DND-41 (cell line): Measurements from ENCODE around the gene MT1M.

ENCODE experiments used
- ATAC-seq: fragments of 200-7000 bp; cut with Tn5 transposase; 3 replicates; pipeline ENCODE4 v1.9.1; 2021; ENCODE audit warnings: low read depth; ENCODE audit not compliant: insufficient read depth
- DNase-seq: peaks from one replicate; pipeline ENCODE4 v3.0.0-alpha.2; 2020
- H2AFZ ChIP-seq: 2 replicates; pipeline ENCODE4 v1.6.0; 2012; ENCODE audit warnings: low read depth, low read length
- H3K27ac ChIP-seq: 2 replicates; pipeline ENCODE4 v1.5.1; 2012; ENCODE audit warnings: low read length, inconsistent platforms
- H3K27me3 ChIP-seq: fragments of 200-600 bp; sonication (generic); 2 replicates; pipeline ENCODE4 v1.6.0; 2012; ENCODE audit warnings: low read length, mild to moderate bottlenecking, inconsistent platforms; ENCODE audit not compliant: insufficient read depth, poor library complexity
- H3K36me3 ChIP-seq: 2 replicates; pipeline ENCODE4 v1.5.1; 2012; ENCODE audit warnings: low read length, inconsistent platforms; ENCODE audit not compliant: insufficient read depth
- H3K4me1 ChIP-seq: 2 replicates; pipeline ENCODE4 v1.5.1; 2012; ENCODE audit warnings: mild to moderate bottlenecking, low read length; ENCODE audit not compliant: insufficient read depth
- H3K4me2 ChIP-seq: 2 replicates; pipeline ENCODE4 v1.6.0; 2012; ENCODE audit warnings: mild to moderate bottlenecking, moderate library complexity, low read length, inconsistent platforms; ENCODE audit not compliant: insufficient read depth
- H3K4me3 ChIP-seq, 2 experiments: fragments of 200-600 bp in 1 of 2; shearing (Covaris generic) in 1 of 2; 2 replicates each; pipeline ENCODE4 v1.5.1; 2012 to 2016; ENCODE audit warnings: inconsistent platforms in 2 of 2, low read length in 2 of 2, mild to moderate bottlenecking in 2 of 2, low read depth in 1 of 2, moderate library complexity in 1 of 2
- H3K79me2 ChIP-seq: 2 replicates; pipeline ENCODE4 v1.6.0; 2012; ENCODE audit warnings: low read length, inconsistent platforms; ENCODE audit not compliant: insufficient read depth
- H3K9ac ChIP-seq: 2 replicates; pipeline ENCODE4 v1.6.0; 2012; ENCODE audit warnings: low read depth, mild to moderate bottlenecking, inconsistent platforms, low read length, moderate library complexity
- H3K9me3 ChIP-seq: 2 replicates; pipeline ENCODE4 v1.5.1; 2012; ENCODE audit warnings: low read length, moderate library complexity, mild to moderate bottlenecking, inconsistent platforms; ENCODE audit not compliant: insufficient read depth, severe bottlenecking
- H4K20me1 ChIP-seq: 2 replicates; pipeline ENCODE4 v1.6.0; 2012; ENCODE audit warnings: low read length; ENCODE audit not compliant: insufficient read depth
- CTCF ChIP-seq: IDR thresholded peaks from 2 replicates; pipeline ENCODE4 v1.5.1; 2012; ENCODE audit warnings: borderline replicate concordance, low read length, moderate library complexity, mild to moderate bottlenecking; ENCODE audit not compliant: poor library complexity, severe bottlenecking; ENCODE audit errors: extremely low read depth
- EZH2 ChIP-seq: IDR thresholded peaks from 3 replicates; pipeline ENCODE4 v1.6.1; 2012; ENCODE audit warnings: borderline replicate concordance, low read depth, mild to moderate bottlenecking, moderate library complexity, low read length, inconsistent platforms; ENCODE audit not compliant: severe bottlenecking

MT1M gene

GRCh38 chr16:56649820-56650219 is 17.4 kb downstream of the MT1M start:
- ATAC-seq, result no peak
- TF ChIP-seq CTCF, result no peak
- TF ChIP-seq EZH2, result no peak

DNA sequence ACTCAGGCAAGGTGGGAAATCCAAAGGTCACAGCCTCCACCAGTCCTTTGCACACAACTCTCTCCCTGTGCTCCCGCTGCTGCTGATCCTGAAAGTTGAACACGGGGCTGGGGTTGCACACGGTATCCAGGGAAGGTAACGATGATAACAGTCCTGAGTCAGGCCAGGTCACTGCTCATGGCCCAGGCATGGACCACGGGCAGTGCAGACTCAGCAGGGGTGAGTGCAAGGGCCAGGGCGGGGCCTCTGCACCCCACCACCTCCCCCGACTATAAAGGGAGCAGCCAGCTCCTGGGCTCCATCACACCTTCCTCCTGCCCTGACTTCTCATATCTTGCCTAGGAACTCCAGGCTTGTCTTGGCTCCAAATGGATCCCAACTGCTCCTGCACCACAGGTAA is 19.1 kb downstream of the MT1M start, which contains the start of gene MT1B:
Gene MT1B (plus strand): TSS at position 301 of the 400 bp plus-strand sequence. CDS start 68 bp downstream, at position 369.
- peaks cover 20% of the 10 kb centered on the region for H3K27me3 ChIP-seq
- no peak within 1 kb of the TSS for H3K4me3 ChIP-seq
- no peak within 1 kb of the TSS for H2AFZ ChIP-seq
- no peak within 1 kb of the TSS for H3K9ac ChIP-seq
- no peaks in the 10 kb centered on the region for H3K79me2 ChIP-seq
- H3K4me1 ChIP-seq, result no peaks in the 10 kb centered on the region
- no peaks in the 10 kb centered on the region for H3K9me3 ChIP-seq
- DNase-seq (no peak), ATAC-seq (no peak)
- H3K27ac ChIP-seq, result no peak within 1 kb of the TSS
- no peaks in the 10 kb centered on the region for H4K20me1 ChIP-seq
- H3K36me3 ChIP-seq, result no peaks in the 10 kb centered on the region
- TF ChIP-seq CTCF (no peak), EZH2 (no peak)
- no peak within 1 kb of the TSS for H3K4me2 ChIP-seq

More at GRCh38 chr16:56649820-56650219, 17.4 kb downstream of the MT1M start:
- Histone ChIP-seq H3K79me2 (no peaks in the 10 kb centered on the region), H3K9me3 (no peaks in the 10 kb centered on the region), H3K27ac (no peak overlapping the region), H3K9ac (no peak overlapping the region), H2AFZ (no peak overlapping the region), H4K20me1 (no peaks in the 10 kb centered on the region), H3K27me3 (peaks cover 29% of the 10 kb centered on the region), H3K4me2 (no peak overlapping the region), H3K4me3 (no peak overlapping the region), H3K36me3 (no peaks in the 10 kb centered on the region), H3K4me1 (no peaks in the 10 kb centered on the region)
- DNase-seq, result no peak

DNA sequence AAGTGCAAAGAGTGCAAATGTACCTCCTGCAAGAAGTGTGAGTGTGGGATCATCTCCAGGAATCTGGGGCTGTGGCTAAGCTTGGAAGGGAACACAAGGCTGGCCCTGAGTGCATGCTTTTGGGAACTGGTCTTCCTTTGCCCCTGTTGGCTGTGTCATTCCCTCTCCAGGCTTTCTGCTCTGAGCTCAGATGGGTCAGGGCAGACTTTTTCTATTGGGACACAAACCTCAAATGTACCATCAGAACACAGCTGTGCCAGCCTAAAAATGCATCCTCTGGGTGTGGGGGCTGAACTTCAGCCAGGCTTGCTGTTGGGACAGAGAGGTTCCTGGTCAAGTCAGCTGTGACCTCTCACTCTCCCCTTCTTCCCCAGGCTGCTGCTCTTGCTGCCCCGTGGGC is 20.1 kb downstream of the MT1M start:
- Histone ChIP-seq H4K20me1 (no peaks in the 10 kb centered on the region), H3K27ac (no peak overlapping the region), H3K9ac (no peak overlapping the region), H3K79me2 (no peaks in the 10 kb centered on the region), H3K36me3 (no peaks in the 10 kb centered on the region), H2AFZ (no peak overlapping the region), H3K4me3 (no peak overlapping the region), H3K9me3 (no peaks in the 10 kb centered on the region), H3K4me1 (no peaks in the 10 kb centered on the region), H3K4me2 (no peak overlapping the region), H3K27me3 (peaks cover 26% of the 10 kb centered on the region)
- DNase-seq, result no peak
- TF ChIP-seq EZH2, result no peak
- TF ChIP-seq CTCF, result no peak
- ATAC-seq, result no peak

GRCh38 chr16:56653218-56653617 is 20.8 kb downstream of the MT1M start:
- H3K9ac ChIP-seq, result no peak overlapping the region
- no peak for TF ChIP-seq EZH2
- no peak for TF ChIP-seq CTCF
- H3K9me3 ChIP-seq, result no peaks in the 10 kb centered on the region
- H3K4me3 ChIP-seq, result no peak overlapping the region
- H3K27ac ChIP-seq, result no peak overlapping the region
- H3K36me3 ChIP-seq, result no peaks in the 10 kb centered on the region
- no peak overlapping the region for H2AFZ ChIP-seq
- DNase-seq, result no peak
- no peak overlapping the region for H3K4me2 ChIP-seq
- no peaks in the 10 kb centered on the region for H3K79me2 ChIP-seq
- no peaks in the 10 kb centered on the region for H4K20me1 ChIP-seq
- peaks cover 32% of the 10 kb centered on the region for H3K27me3 ChIP-seq
- H3K4me1 ChIP-seq, result no peaks in the 10 kb centered on the region
- no peak for ATAC-seq
